Activated T-helper 9 cell treated with anti-CD3 and anti-CD28 coated beads, Interleukin-2, amount 50 U/mL, for 16 hours (primary cell): ENCODE data around the gene UFSP1.
"Not testable (repeated sequence)": the region's sequence is repeated elsewhere in the genome, so short reads cannot be mapped to it uniquely, and the experiment has no call there.

Experiments
- DNase-seq: peaks from one replicate; pipeline ENCODE4 v3.0.0-alpha.2; 2020; ENCODE audit warnings: low read depth

UFSP1 gene

DNA sequence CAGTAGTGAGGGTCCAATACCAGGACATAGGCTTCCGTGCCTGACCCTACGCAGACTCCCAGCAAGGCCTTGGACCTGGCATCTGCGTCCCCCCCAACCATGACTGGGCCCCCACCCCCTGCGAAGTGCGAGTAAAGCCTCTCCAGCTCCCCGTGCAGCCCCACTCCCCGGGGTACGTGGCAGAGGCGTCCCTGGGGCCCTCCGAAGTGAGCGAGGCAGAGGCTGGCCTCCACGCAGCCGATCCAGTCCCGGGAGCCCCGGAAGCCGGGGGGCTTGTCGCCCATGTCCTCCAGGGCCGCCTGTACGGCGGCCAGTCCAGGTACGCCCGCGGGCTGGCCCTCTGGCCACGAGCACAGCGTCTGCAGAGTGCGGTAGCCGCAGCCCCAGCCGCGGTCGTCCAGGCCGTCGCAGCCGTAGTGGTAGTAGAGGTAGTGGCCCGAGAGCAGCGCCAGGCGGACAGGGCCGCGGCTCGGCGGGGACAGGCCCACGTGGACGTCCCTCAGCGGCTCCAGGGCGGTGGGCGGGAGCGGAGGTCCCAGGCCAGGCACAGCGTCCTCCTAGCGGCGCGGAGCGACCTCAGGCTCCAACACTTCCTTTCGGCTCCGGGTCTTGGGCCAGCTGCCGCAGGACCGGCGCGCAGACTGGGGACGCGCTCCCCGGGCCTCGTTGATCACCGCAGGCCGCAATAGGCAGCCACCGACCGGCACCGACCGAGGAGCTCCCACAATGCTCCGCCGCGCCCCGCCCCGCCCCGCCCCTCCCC lies at the start of gene UFSP1:
UFSP1 (minus strand) TSS at position 728 of the 763 bp plus-strand sequence; CDS start at position 284, 444 bp downstream.
- DNase-seq: no peak

DNA sequence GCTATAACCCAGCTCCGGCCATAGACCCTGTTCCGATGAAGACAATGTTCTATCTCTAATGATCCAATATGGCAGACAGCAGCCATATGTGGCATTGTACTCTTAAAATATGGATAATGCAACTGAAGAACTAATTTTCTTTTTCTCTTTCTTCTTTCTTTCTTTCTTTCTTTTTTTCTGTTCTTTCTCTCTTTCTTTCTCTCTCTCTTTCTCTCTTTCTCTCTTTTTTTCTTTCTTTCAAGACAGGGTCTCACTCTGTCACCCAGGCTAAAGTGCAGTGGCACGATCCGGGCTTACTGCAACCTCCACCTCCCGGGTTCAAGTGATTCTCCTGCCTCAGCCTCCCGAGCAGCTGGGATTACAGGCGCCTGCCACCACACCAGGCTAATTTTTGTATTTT lies 46.7 kb upstream of the UFSP1 start:
- DNase-seq: not testable (repeated sequence)

DNA sequence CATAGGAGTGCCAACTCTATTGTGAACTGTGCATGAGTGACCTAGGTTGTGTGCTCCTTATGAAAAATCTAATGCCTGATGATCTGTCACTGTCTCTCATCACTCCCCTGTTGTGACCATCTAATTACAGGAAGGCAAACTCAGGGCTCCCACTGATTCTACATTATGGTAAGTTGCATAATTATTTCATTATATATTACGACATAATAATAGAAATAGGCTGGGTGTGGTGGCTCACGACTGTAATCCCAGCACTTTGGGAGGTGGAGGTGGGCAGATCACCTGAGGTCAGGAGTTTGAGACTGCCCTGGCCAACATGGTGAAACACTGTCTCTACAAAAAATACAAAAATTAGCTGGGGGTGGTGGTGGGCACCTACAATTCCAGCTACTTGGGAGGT lies 45.9 kb upstream of the UFSP1 start:
- not testable (repeated sequence) for DNase-seq

DNA sequence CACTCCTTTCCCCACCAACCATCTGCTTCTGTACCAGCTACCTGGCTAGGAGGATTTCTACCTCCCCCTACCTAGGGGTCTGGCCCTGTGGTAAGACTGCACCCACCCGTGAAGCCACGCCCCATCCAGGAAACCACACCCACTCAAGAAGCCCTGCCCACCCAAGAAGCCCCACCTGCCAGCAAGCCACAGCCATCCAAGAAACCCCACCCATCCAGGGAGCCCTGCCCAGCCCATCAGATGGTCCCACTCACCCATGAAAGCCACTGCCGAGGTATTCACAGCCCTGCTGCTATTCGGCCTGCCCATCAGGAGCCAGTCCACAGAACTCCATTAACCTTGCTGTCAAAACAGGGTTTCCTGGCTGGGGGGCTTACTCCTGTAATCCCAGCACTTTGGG lies 44.2 kb upstream of the UFSP1 start:
- DNase-seq: no peak

DNA sequence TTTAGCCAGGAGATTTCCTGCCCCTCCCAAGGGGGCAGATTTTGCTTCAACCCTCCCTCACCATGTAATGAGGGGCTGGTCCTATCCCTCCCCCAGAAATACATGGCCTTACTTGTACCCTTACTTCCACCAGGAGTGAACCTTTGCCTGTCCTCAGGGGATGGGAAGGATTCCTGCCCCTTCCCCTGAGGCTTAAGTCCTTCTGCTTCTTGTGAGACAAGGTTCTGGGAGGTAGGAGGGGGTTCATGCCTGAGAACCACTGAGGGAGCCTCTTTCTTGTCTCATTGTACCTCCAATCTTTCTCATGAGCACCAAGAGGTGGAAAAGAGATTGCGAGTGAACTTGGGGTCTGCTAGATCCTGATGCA lies 40.3 kb upstream of the UFSP1 start:
- no peak for DNase-seq

DNA sequence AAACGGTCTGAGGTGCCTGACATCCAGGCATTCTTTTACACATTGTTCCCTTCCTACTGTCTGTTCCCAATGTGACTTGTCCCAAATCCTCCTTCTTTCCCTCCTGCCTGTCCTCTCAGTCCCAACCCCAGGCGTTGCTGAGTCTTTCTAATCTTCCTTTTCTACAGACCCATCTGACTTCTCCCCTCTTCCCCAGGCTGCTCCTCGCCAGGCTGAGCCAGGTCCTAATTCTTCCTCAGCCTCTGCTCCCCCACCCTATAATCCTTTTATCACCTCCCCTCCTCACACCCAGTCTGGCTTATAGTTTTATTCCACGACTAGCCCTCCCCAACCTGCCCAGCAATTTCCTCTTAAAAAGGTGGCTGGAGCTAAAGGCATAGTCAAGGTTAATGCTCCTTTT lies 34.1 kb upstream of the UFSP1 start:
- not testable (repeated sequence) for DNase-seq

DNA sequence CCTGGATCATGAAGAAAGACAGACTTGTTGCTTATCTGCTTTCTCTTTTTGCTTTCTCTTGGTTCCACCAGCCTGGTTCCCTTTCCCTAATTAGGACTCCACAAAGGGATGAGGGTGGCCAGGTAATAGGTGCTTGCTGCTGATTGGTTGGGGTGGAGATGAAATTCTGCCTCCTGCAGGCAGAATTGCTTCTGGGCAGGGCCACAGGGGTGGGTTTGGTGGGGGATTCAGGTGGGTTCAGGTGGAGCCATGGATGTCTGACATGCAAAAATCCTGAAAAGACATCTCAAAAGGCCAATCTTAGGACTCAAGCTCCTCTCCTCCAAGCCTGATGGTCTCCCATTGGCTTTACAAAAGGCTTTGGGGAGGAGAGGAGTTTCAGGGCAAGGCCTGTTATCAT lies 31.5 kb upstream of the UFSP1 start:
- no peak for DNase-seq

DNA sequence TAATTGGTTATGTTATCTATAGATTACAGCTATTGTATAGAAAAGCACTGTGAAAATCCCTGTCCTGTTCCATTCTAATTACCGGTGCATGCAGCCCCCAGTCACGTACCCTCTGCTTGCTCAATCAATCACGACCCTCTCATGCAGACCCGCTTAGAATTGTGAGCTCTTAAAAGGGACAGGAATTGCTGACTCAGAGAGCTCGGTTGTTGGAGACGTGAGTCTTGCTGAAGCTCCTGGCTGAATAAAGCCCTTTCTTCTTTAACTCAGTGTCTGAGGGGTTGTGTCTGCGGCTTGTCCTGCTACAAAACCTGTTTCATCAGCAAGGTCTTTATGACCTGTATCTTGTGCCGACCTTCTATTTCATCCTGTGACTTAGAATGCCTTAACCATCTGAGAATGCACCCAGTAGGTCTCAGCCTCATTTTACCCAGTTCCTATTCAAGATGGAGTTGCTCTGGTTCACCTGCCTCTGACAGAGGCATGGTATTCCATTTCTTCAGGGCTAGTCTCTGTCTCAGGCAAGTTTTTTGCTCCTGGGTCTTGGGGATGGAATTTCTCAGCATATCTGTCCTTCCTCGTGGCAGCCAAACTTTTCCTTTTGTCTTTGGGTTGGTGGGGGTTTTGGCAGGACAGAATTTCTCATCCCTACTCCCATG lies 30.4 kb upstream of the UFSP1 start:
- not testable (repeated sequence) for DNase-seq

DNA sequence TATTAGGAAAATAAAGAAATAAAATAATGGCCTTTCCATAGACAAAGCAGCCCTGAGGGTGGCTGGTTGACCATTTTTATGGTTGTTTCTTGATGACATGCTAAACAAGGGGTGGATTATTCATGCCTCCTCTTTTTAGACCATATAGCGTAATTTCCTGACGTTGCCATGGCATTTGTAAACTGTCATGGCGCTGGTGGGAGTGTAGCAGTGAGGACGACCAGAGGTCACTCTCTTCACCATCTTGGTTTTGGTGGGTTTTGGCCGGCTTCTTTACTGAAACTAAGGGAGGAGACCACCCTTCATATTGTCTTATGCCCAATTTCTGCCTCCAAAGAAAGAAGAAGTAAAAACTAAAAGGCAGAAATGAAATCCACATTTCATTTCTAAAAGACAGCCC lies 29.8 kb upstream of the UFSP1 start:
- not testable (repeated sequence) for DNase-seq

DNA sequence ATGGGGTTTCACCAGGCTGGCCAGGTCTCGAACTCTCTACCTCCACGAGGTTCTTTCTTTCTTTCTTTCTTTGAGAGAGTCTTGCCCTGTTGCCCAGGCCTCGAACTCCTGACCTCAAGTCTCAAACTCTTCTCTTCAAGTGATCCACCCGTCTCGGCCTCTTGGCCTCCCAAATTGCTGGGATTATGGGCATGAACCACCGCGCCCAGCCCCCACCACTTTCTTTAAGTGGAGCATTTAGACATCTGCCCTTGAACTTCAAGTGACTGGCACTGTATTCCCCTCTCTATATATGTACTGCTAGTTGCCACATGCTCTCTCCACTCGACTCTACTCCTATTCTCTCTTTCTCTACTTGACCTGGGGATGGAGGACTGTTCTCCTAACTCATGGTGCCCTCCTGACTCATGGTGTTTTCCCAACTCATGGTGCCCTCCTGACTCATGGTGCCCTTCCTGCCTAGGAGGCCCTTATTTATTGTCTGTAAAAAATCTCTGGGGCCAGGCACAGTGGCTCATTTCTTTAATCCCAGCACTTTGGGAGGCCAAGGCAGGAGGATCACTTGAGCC lies 25.4 kb upstream of the UFSP1 start:
- no peak for DNase-seq

DNA sequence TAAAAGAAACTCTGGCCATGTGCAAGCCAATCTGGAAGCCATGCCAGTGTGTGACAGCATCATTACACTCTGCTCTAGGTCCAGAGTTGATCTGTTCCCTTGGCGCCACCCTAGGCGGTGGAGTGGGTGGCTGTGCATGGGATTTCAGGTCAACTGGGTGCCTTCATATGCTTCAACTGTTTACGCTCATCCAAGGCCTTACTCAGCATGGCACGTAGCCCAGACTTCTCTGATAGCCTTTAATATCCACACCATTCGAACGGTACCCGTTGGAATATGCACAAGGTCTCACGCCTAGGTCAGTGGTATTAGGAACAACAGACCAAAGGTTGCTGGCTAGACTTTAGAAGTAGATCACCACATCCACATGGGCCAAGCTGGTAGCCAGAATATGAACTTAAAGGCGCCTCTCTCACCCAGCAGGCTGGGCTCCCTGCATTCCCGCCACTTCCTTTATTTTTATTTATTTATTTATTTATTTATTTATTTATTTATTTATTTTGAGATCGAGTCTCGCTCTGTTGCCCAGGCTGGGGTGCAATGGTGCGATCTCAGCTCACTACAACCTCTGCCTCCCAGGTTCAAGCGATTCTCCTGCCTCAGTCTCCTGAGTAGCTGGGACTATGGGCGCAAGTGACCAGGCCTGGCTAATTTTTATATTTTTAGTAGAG lies 24.8 kb upstream of the UFSP1 start:
- no peak for DNase-seq

DNA sequence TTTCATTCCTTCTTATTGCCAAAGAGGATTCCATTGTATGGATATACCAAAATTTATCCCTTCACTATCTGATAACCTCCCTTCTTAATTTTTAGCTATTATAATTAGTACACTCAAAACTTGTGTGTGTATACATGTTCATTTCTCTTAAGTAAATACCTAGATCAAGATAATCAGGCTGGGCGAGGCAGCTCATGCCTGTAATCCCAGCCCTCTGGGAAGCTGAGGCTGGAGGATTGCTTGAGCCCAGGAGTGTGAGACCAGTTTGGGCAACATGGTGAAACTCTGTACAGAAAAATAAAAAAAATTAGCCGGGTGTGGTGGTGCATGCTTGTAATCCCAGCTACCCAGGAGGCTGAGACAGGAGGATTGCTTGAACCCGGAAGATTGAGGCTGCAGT lies 22.0 kb upstream of the UFSP1 start:
- no peak for DNase-seq

DNA sequence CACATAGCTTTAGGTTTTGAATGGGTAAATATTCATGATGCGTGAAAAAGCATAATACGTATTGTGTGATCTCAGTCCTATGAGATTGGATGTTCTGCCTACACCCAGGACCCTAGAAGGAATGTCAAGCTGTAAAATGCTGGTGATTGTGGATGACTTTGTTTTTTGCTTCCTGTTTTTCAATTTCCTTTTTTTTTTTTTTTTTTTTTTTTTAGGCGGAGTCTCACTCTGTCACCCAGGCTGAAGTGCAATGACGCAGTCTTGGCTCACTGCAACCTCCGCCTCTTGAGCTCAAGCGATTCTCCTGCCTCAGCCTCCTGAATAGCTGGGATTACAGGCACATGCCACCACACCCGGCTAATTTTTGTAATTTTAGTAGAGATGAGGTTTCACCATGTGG lies 20.9 kb upstream of the UFSP1 start:
- DNase-seq: not testable (repeated sequence)

DNA sequence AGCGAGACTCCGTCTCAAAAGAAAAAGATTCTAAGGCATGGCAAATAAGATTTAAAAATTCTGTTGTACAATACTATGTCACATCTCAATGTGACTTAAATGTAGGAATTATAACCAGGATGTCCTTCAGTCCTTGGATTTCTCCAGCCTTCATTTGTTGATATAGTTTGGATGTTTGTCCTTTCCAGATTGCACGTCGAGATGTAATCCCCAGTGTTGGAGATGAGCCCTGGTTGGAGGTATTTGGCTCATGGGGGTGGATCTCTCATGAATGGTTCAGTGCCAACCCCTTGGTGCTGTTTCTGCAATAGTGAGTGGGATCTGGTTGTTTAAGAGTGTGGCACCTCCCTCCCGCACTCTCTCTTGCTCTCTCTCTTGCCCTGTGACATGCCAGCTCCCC lies 19.0 kb upstream of the UFSP1 start:
- no peak for DNase-seq

DNA sequence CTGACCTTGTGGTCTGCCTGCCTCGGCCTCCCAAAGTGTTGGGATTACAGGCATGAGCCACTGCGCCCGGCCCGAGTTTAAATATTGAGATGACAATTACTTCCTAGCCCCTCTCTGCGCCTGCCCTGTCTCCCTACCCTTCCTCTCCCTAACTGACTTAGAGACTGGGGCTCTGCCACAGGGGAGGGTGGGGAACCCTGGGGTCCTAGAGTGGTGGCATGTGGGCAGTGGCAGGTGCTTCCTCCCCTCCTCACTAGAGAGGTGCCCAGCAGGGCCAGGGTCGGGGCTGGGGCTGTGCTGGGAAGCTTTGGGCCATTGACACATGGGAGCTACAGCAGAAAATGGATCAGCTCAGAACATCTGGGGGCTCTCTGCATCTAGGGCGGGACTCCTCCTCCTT lies 13.1 kb upstream of the UFSP1 start:
- DNase-seq: no peak

DNA sequence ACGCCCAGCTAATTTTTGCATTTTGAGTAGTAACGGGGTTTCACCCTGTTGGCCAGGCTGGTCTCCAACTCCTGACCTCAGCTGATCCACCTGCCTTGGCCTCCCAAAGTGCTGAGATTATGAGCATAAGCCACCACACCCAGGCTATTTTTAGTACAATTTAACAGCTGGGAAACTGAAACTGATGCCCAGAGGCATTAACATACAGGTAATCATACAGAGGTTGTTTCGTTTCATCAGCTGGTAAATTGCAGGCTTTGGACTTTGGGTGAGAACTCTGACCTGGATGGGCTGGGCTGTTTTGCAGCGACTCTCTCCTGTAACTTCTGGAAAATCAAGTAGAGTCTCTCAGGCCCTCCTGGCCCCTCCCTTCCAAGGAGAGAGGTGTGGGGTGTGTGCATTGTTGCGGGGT lies 12.4 kb upstream of the UFSP1 start:
- DNase-seq: no peak

DNA sequence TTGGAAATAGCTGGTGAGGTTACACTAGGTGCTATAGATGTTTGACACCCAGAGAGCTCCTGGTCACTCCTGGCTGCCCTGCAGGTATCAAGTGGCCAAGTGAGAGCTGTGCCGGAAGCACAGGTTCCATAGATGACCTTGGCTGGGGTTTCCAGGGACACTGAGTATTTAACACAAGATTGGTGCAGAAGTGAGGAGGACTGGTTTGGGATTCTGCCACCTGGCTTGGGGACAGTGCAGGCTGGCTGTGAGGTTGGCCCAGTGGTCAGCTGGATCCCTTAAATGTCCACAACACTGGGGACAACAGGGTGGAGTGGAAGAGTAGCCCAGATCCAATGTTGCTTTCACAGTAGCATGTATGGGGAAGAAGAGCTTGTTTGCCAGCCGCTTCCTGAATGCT lies 11.5 kb upstream of the UFSP1 start:
- DNase-seq: no peak

DNA sequence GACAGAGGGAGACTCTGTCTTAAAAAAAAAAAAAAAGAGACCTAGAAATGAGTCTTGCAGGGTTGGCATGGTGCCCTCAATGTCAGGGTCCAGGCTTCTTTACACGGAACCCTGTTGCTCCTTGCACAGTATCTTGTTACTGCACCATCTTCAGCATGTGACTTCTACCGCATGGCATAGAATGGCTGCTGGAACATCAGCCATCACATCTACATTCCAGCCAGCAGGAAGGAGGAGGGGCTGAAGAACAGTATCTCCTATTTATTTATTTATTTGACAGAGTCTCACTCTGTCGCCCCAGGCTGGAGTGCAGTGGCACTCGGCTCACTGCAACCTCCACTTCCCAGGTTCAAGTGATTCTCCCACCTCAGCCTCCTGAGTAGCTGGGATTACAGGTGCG lies 9.9 kb upstream of the UFSP1 start:
- no peak for DNase-seq

DNA sequence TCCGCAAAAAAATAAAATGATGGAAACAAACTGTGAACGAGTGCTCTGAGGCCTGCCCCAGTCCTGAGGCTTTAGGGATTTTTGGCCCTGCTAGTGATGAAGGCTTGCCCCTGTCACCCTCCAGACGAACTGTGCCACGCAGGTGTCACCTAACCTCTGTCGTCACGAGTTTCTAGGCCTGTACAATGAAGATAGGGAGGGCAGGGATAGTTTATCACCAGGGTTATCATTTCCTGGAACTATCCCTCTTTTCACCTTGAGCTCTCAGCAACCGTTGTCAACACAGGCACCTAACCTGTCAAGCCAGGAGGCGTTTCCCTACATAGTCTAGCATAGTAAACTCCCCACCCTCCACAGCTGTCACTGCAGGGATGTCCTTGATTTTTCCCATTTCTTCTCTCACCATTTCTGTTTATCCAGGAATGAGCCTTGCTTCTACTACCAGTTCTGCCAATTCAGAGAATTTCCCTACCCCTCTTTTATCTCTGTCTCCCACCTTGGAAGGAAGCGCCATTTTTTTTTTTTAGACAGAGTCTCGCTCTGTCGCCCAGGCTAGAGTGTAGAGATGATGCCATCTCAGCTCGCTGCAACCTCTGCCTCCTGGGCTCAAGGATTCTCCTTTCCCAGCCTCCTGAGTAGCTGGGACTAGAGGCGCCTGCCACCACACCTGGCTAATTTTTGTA lies 8.4 kb upstream of the UFSP1 start:
- DNase-seq: no peak

DNA sequence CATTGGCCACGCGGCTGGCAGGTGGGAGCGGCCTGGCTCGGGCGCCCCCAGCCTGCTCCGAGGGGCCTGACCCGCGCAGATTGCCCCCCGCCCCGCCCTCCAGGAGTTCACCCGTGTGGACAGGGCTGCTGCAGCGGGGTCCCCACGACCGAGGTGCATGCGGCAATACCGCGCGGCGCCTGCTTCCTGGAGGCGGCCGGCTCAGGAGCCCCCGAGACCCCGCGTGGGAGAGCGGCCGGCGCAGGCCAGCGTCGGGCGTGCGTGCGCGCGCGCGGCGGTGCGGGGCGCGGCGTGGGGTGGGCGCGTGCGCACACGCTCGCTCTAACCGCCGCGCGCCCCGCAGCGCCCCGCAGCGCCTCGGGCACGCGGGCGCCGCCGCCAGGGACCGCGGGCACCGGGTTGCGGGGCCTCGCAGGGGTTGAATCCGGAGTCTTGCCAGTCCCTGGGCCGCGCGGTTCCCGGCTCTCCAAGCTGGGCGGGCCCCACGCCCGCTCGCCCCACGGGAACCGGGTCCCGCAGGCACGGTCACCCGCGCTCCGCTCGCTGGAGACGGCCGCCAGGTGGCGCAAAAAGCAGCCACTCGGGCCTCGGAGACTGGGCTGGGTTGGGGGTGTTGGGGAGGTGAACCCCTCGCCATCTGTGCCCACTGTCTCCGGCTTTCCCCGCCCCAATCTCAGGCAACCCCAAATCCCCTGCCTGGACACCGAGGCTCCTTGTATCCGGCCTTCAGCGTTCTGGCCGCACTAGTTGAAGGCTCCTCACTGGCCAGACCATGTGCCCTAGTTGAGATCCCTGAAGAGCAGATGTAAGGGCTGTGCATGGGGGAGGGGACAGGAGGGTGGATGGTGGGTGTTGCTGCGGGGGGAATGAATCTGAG lies 7.5 kb upstream of the UFSP1 start:
- DNase-seq: no peak

DNA sequence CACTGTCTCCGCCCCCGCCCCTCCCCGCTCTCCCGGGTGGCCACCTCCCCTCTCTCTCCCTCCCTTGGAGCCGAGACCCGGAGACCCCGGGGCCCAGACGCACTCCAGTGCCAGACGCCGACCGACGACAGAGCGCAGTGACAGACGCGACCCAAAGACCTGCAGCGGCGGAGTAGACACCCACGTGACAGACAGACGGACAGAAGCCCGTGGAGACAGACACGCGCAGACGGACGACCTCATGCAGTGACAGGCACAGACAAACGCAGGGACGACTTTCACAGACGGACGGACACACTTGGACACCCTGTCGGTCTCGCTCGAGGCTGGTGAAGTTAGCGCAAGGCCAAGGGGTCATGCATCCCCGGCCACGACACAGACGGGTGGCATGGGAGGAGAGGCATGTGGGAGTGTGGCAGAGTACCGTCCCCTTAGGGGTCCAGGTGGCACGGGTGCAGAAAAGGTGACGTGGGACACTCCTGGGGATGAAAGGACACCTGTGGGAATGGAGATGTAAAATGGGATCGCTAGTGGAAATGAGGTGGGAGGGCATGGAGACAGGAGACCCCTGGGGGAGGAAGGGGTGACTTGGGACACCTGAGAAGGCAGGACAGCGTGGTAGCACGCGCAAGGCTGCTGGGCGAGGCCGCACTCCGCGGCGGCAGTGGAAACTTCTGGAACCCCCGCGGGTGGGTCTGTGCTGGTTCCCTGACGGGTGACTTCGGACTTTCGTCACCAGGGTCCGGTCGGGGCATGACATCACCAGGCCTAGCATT lies 6.6 kb upstream of the UFSP1 start:
- no peak for DNase-seq
